ENCODE data around the gene PHLPP2.

- TF ChIP-seq CTCF (IDR thresholded peaks at IDR 0.05; ENCODE audit: low read length) (no peak), EZH2 (IDR thresholded peaks at IDR 0.05; ENCODE audit: borderline replicate concordance, low read length) (no peak)
Observed at GRCh38 chr16:71658771-71659170, 65.7 kb downstream of the PHLPP2 start.

All from OCI-LY1 (cell line).